K562 (cell line): Measurements from ENCODE around the gene MYO16. TPM values are rescaled to one million over a fixed set of nuclear protein-coding genes. Genes with fewer than 3 reads are reported as not detected.

Source experiments
- ATAC-seq: fragments of 200-7000 bp; cut with Tn5 transposase; 3 replicates; pipeline ENCODE4 v1.9.1; 2020; ENCODE audit warnings: moderate library complexity
- BruUV-seq: library from RNA; stranded (reverse); fragments of 400-500 nt; replicated peaks from 2 replicates; lab custom pipeline; 2021; lab: Mats Ljungman, UMichigan
- CTCF ChIA-PET: fragments of 300-600 bp; formaldehyde crosslinking; extraction: SDS; loops from one replicate; lab custom pipeline; 2021; ENCODE audit warnings: low intra/inter-chr PET ratio; lab: Yijun Ruan, JAX
- POLR2A ChIA-PET: fragments of 300-600, 350-650 bp; sonication (Branson Sonifier 250); formaldehyde crosslinking; extraction: SDS; loops from one replicate; lab custom pipeline; 2021; ENCODE audit warnings: antibody characterized with exemption, inconsistent platforms; lab: Yijun Ruan, JAX
- DNase-seq, 4 experiments: peaks; one replicate each; pipeline versions ENCODE4 v3.0.0 to v3.0.0-alpha.2; 2011 to 2018; ENCODE audit warnings: low spot score in 3 of 4, mixed read lengths in 3 of 4; ENCODE audit errors: extremely low read depth in 1 of 4
- FAIRE-seq: peaks from 2 replicates; lab custom pipeline; 2011; peaks lifted over from hg19 to GRCh38; lab: Jason Lieb, UNC
- H2AFZ ChIP-seq: 2 replicates; pipeline ENCODE4 v1.6.0; 2011; ENCODE audit warnings: low read depth, low read length, control low read depth, inconsistent platforms
- H3K27ac ChIP-seq: fragments of 200-600 bp; 3 replicates; pipeline ENCODE4 v1.8.0; 2011; ENCODE audit warnings: low read depth, mild to moderate bottlenecking, control low read depth, inconsistent platforms, low read length, moderate library complexity, mixed read lengths; ENCODE audit errors: extremely low read depth
- H3K27me3 ChIP-seq, 2 experiments: fragments of 300-600 bp in 1 of 2; 2 replicates in 1 of 2; 3 replicates in 1 of 2; pipeline versions ENCODE4 v1.6.0 to v1.8.0; 2011; ENCODE audit warnings: inconsistent platforms in 2 of 2, low read length in 2 of 2, mild to moderate bottlenecking in 1 of 2, mixed read lengths in 1 of 2, moderate library complexity in 1 of 2; ENCODE audit not compliant: control insufficient read depth in 2 of 2, insufficient read depth in 2 of 2
- H3K36me3 ChIP-seq: fragments of 300-600 bp; 3 replicates; pipeline ENCODE4 v1.8.0; 2011; ENCODE audit warnings: mild to moderate bottlenecking, low read length, inconsistent platforms; ENCODE audit not compliant: control insufficient read depth, insufficient read depth
- H3K4me1 ChIP-seq, 2 experiments: fragments of 200-600 bp in 1 of 2; replicated peaks in 1 of 2; 2 replicates in 1 of 2; 3 replicates in 1 of 2; pipeline versions ENCODE4 v1.5.1 to v1.8.0; 2011; ENCODE audit warnings: inconsistent platforms in 2 of 2, low read length in 2 of 2, mild to moderate bottlenecking in 1 of 2, mixed read lengths in 1 of 2, moderate library complexity in 1 of 2; ENCODE audit not compliant: control insufficient read depth in 2 of 2, insufficient read depth in 2 of 2
- H3K4me2 ChIP-seq: 2 replicates; pipeline ENCODE4 v1.6.1; 2011; ENCODE audit warnings: low read length, control low read depth, inconsistent platforms, mixed read lengths; ENCODE audit not compliant: insufficient read depth
- H3K4me3 ChIP-seq: fragments of 200-600 bp; sonication (generic), shearing (Covaris generic); 2 replicates; pipeline ENCODE4 v1.5.1; 2016; ENCODE audit warnings: control low read depth, inconsistent platforms
- H3K79me2 ChIP-seq: fragments of 200-600 bp; 3 replicates; pipeline ENCODE4 v1.8.0; 2011; ENCODE audit warnings: low read length, inconsistent platforms; ENCODE audit not compliant: control insufficient read depth, insufficient read depth
- H3K9ac ChIP-seq, 2 experiments: 2 replicates each; pipeline versions ENCODE4 v1.6.0 to v1.6.1; 2011; ENCODE audit warnings: low read depth in 2 of 2, low read length in 2 of 2, control low read depth in 1 of 2, inconsistent platforms in 1 of 2, mild to moderate bottlenecking in 1 of 2, mixed read lengths in 1 of 2; ENCODE audit not compliant: insufficient read depth in 1 of 2
- H3K9me1 ChIP-seq: one replicate; pipeline ENCODE4 v1.6.0; 2011; ENCODE audit warnings: inconsistent platforms, mild to moderate bottlenecking, low read length, moderate library complexity; ENCODE audit not compliant: control insufficient read depth, insufficient read depth
- H3K9me3 ChIP-seq: replicated peaks from 2 replicates; pipeline ENCODE4 v1.5.1; 2011; ENCODE audit warnings: low read depth, low read length, inconsistent platforms; ENCODE audit not compliant: control insufficient read depth, insufficient read depth
- H4K20me1 ChIP-seq: replicated peaks from 2 replicates; pipeline ENCODE4 v1.6.1; 2011; ENCODE audit warnings: low read length, inconsistent platforms, mixed read lengths; ENCODE audit not compliant: control insufficient read depth, insufficient read depth
- CAMTA2 ChIP-seq: fragments of 250-450 bp; sonication (Bioruptor Pico); conservative IDR thresholded peaks from 2 replicates; pipeline ENCODE4 v1.5.1; 2022
- HMG20A ChIP-seq: fragments of 450-650 bp; formaldehyde crosslinking; conservative IDR thresholded peaks from 2 replicates; pipeline ENCODE4 v1.4.0; 2020; ENCODE audit warnings: mild to moderate bottlenecking, mixed read lengths
- MITF ChIP-seq: IDR thresholded peaks from 2 replicates; pipeline ENCODE4 v1.6.1; 2014; ENCODE audit warnings: antibody characterized with exemption
- PBX2 ChIP-seq, 2 experiments: IDR thresholded peaks in 1 of 2; conservative IDR thresholded peaks in 1 of 2; 2 replicates each; pipeline ENCODE4 v1.6.1; 2016; ENCODE audit warnings: low read depth in 2 of 2, mild to moderate bottlenecking in 1 of 2, missing compliant biosample characterization in 1 of 2, missing genetic modification characterization in 1 of 2, moderate library complexity in 1 of 2
- SAFB ChIP-seq: fragments of 200-400 bp; formaldehyde crosslinking; IDR thresholded peaks from 2 replicates; pipeline ENCODE4 v1.6.1; 2017; ENCODE audit warnings: low read depth, low read length, borderline replicate concordance
- TEAD1 ChIP-seq, 2 experiments: fragments of 450-650 bp in 1 of 2; sonication (generic) in 1 of 2; formaldehyde crosslinking; IDR thresholded peaks; 2 replicates each; pipeline versions ENCODE4 v1.4.0 to v1.8.0; 2020 to 2022; ENCODE audit warnings: mild to moderate bottlenecking in 2 of 2, missing genetic modification reagents in 1 of 2
- TSHZ1 ChIP-seq: fragments of 250-450 bp; sonication (Bioruptor Pico); IDR thresholded peaks from 2 replicates; pipeline ENCODE4 v1.4.0; 2020; ENCODE audit warnings: mild to moderate bottlenecking, moderate library complexity
- ZNF175 ChIP-seq: fragments of 200-800 bp; sonication (Bioruptor generic); IDR thresholded peaks from 2 replicates; pipeline ENCODE4 v1.6.1; 2016; ENCODE audit warnings: low read depth, mild to moderate bottlenecking, missing genetic modification characterization, missing compliant biosample characterization
- ZNF668 ChIP-seq: fragments of 250-450 bp; sonication (Bioruptor Pico); IDR thresholded peaks from 2 replicates; pipeline ENCODE4 v1.8.0; 2022; ENCODE audit warnings: mild to moderate bottlenecking, inconsistent platforms
- ZNF695 ChIP-seq: fragments of 450-650 bp; formaldehyde crosslinking; IDR thresholded peaks from 2 replicates; pipeline ENCODE4 v1.4.0; 2020; ENCODE audit warnings: mild to moderate bottlenecking, moderate library complexity
- WGBS: fragments of 100-300 bp; shearing (Covaris generic); methylation state at CpG from one replicate; pipeline ENCODE4 v1.1.6; 2016; ENCODE audit warnings: low coverage, mixed read lengths; ENCODE audit not compliant: insufficient coverage; ENCODE audit errors: missing lambda C conversion rate; 5-methylcytosine and 5-hydroxymethylcytosine counted together
- in situ Hi-C: fragments of 300-500 bp; cut with MboI; formaldehyde crosslinking; loops from 4 replicates; pipeline ENCODE4 v1.15.0; 2018; ENCODE audit warnings: inconsistent platforms, mixed read lengths
- intact Hi-C: fragments of 100-400 bp; cut with micrococcal nuclease; formaldehyde crosslinking; loops from 2 replicates; pipeline ENCODE4 v1.14.2; 2022
- polyA plus RNA-seq, 8 experiments: library from polyadenylated mRNA; depleted of rRNA in 4 of 8; stranded (reverse) in 5 of 8; unstranded in 3 of 8; fragments of >200 nt; fragmentation: Nextera tagmentation in 2 of 8; fragmentation: Illumina TruSeq in 1 of 8; extraction: Ambion mirVana in 2 of 8; extraction: Trizol in 1 of 8; gene quantifications; 2 replicates each; pipeline versions ENCODE4 v1.2.1 to v1.2.3, GENCODE V29; 2011 to 2014; ENCODE audit warnings: inconsistent platforms in 1 of 8, missing spikeins in 1 of 8
- total RNA-seq, 7 experiments: library from RNA; depleted of rRNA in 6 of 7; stranded (reverse); fragments of >200 nt in 6 of 7; fragmentation: Illumina TruSeq in 2 of 7; extraction: Trizol in 2 of 7; gene quantifications; 2 replicates each; pipeline versions ENCODE4 v1.2.1 to v1.2.3, GENCODE V29; 2011 to 2021; ENCODE audit warnings: low replicate concordance in 1 of 7

MYO16 gene
- total and polyA plus RNA-seq, 9 of the 15 experiments (the other 6 are each of a cell fraction or from before 2014, with no cell fraction given): 4.3 to 45.7 (median 12.1) TPM

- no peak for TF ChIP-seq ZNF668 (CRISPR knock-in tag)
- TF ChIP-seq TEAD1 (CRISPR knock-in tag; IDR thresholded peaks at IDR 0.05): no peak
- TF ChIP-seq ZNF695 (CRISPR knock-in tag): no peak
- TF ChIP-seq TSHZ1 (CRISPR knock-in tag): no peak
- no peak for TF ChIP-seq MITF
- TF ChIP-seq HMG20A: no peak
- no peak for TF ChIP-seq PBX2 (CRISPR knock-in tag; IDR thresholded peaks at IDR 0.05; ENCODE audit: low read depth)
- TF ChIP-seq PBX2 (tag; conservative IDR thresholded peaks at IDR 0.05; ENCODE audit: low read depth): no peak
- TF ChIP-seq CAMTA2 (CRISPR knock-in tag): no peak
- no peak for TF ChIP-seq SAFB
- no peak for TF ChIP-seq ZNF175 (CRISPR knock-in tag)
- Histone ChIP-seq H3K4me1 (no peaks in the 10 kb centered on the region), H3K27me3 (no peaks in the 10 kb centered on the region), H3K27ac (no peak overlapping the region), H3K79me2 (no peaks in the 10 kb centered on the region), H4K20me1 (no peaks in the 10 kb centered on the region), H3K9me3 (no peaks in the 10 kb centered on the region), H3K9ac (no peak overlapping the region), H3K9me1 (no peaks in the 10 kb centered on the region), H3K36me3 (no peaks in the 10 kb centered on the region), H3K4me2 (no peak overlapping the region), H3K4me3 (no peak overlapping the region), H2AFZ (no peak overlapping the region)
- ChIA-PET POLR2A (no interaction called here), CTCF (no interaction called here)
- ATAC-seq: no peak
- no TSS peak for BruUV-seq
- FAIRE-seq: no peak
- in situ Hi-C loops: no loop called here
- 0% methylated on average over 1 of the region's 1 CpG for WGBS
- intact Hi-C loops: no loop called here
- DNase-seq: no peak
Measured at GRCh38 chr13:109231888-109232287, 602.5 kb downstream of the MYO16 start.
